Stimulated activated CD8-positive, alpha-beta memory T cell treated with anti-CD3 and anti-CD28 coated beads, Interleukin-12 subunit alpha, Interleukin-12 subunit beta, amount 100 ng/mL, for 24 hours (primary cell): ENCODE results near the gene DCAF16.

ENCODE experiments used
- DNase-seq: peaks from one replicate; pipeline ENCODE4 v3.0.0-alpha.2; 2020; ENCODE audit errors: extremely low read depth

Gene DCAF16

DNA sequence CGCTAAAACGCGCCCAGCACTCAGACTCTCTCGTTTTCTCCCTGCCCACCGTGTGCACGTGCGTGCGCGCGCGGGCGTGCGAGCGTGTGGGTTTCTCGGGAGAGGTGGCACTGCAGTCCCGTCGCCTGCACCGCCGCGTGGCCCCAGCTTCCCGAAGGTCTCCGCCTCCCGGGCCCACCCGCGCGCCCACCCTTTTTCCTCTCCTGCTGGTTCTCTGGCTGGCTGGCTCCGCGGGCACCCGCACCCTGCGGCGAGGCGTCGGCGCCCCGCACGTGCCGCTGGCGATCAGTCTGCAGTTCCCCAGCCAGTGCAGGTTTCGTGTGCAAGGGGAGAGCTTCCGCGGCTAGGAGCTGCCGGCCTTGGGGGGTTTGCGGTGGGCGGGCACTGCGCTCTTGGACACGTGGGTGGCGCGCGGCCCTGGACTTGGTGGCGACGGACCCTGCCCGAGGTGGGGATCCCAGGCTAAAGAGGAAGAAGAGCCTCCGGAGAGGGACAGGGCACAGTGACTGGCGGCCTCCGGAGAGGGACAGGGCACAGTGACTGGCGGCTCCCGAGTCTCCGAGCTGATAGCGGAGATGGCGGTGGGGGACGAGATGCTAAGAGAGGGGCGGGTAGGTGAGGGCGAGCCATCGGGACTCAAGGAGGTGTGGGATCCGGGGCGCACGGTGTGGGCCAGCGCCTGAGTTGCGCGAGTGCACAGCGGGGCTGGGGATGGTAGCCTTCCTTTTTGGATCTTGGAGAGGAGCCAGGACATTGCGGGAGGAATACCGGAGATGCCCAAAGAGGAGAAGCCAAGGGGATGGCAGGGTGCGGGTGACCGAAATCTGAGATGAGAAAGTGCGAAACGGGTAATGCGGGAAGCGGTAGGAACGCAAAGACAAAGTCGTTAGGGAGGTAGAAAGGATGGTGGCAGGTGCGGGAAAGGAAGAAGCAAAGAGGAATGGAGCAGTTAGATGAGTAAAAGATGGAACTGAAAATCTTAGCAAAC, 29.0 kb downstream of the DCAF16 start, which contains the start of gene FAM184B:
TSS of gene FAM184B (minus strand) at position 322 of the 988 bp plus-strand sequence. CDS start 322 bp downstream, outside the sequence.
- no peak for DNase-seq

DNA sequence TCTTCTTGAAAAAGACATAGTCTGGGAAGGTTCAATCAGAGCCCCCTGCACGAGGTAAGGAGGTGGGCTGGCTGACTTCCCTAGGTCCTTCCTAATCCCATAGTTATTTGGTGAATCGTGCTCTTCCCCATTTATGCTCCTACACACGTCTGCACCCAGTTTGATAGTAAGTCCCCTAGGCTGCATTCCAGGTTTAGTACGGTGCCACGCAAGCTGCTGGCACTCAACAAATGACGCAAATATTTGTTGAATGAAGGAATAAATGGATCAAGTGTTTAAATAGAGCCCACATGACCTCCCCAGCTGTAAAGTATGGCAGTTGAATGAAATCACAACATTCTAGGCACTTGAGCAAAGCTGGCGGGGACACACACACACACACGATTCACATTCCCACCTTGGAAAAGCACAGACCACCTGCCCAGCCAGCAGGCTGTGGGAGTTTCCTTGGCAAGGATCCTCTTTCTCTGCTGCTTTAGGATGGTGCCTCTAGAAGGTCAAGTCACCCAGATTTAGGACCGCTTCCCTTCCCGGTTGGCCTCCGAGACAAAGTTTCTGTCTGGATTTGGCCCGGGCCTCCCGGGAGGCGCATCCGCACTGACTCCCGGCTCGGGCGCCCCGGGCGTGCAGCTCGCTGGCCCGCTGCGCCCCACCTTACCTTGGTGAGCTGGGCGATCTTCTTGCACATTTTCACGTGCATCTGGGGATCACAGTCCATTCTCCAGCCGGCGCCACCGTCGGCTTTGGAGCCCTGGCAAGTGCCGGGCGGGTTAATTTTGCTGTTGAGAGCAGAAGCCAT, 29.9 kb downstream of the DCAF16 start:
- no peak for DNase-seq

DNA sequence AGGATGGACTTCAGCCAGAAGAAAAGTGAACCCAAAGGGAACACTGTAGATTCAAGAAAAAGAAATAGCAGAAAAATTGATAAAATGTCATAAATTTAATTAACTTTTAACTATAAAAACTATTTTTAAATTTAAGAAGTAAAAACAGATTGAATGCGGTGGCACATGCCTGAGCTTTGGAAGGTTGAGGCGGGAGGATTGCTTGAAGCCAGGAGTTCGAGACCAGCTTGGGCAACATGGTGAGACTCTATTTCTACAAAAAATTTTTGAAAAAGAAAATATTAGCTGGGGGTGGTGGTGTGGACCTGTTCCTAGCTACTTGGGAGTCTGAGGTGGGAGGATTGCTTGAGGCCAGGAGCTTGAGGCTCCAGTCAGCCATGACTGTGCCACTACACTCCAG, 32.1 kb downstream of the DCAF16 start:
- no peak for DNase-seq

DNA sequence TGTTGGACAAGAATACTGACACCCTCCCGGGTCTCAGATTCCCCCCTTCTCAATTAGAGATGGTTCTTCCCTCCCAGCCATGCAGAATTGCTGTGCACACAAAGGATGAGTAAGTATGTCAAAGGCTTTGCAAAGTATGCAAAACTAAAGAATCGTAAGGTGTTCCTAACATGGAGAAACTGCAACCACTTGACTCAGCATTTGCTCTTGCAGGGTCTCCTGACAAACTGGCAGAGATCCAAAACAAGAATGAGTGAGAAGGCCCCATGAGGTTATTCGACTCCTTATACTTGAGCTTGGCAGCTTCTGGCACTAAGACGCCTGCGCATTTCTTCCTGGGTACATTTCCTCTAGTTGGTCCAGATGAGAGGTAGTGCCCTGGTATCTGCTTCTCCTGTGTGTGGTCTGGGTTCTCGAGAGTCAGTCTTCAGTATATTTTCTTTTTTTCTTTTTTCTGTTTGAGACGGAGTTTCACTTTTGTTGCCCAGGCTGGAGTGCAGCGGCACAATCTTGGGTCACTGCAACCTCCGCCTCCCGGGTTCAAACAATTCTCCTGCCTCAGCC, 37.3 kb downstream of the DCAF16 start:
- DNase-seq: no peak

- DNase-seq: no peak
Observed at GRCh38 chr4:17771284-17771908, 39.2 kb downstream of the DCAF16 start.

DNA sequence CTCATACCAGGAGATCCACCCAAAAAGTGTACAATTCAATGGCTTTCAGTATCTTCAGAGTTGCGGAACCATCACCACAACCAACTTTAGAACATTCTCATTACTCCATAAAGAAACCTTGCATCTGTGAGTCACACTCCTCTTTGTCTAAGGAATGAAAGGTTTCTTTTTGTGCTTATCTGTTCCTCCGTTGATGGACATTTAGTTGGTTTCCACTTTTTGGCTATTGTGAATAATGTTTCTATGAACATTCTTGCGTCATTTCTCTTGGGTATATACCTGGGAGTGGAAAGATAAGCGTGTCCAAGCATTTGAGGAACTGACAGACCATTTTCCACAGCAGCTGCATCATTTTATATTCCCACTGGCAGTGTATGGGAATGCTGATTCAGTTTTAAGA, 39.7 kb downstream of the DCAF16 start:
- DNase-seq: no peak

DNA sequence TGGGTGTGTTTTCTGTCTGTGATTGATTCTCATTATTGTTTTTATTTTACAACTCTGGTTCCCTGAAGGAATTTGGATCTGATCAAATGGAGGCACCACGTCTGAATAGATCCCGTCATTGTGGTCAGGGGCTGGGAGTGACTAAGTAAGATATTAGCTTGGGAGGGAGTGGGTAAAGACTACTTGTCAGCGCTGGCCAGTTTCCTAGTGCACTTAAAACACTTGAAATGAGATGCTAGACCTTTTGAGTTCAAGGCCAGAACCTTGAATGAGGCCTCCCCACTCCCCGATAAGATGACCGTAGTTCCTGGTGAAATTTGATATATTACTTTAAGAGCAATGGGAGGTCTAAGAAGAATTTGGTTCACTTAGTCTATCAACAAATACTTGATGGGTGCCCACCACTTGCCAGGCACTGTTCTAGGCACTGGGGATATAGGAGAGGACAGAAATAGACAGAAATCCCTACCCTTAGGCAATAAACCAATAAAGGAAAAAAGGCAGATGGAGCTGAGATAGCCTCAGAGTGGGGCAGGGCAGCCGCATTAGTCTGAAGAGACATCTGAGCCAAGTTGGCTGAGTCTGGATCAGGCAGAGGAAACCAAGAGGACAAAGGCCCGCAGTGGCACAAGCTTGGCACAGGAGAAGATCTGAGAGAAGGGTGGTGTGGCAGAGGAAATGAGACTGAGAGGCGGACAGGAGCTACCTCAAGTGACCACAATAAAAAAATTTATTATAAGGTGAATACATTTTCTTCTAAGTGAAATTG, 41.0 kb downstream of the DCAF16 start:
- DNase-seq: no peak

GRCh38 chr4:17766826-17767458, 43.6 kb downstream of the DCAF16 start:
- DNase-seq: no peak

- DNase-seq: no peak
Observed at GRCh38 chr4:17765514-17766286, 44.9 kb downstream of the DCAF16 start.

GRCh38 chr4:17763931-17764330, 46.6 kb downstream of the DCAF16 start:
- DNase-seq: no peak

GRCh38 chr4:17763416-17763815, 47.1 kb downstream of the DCAF16 start:
- no peak for DNase-seq

DNA sequence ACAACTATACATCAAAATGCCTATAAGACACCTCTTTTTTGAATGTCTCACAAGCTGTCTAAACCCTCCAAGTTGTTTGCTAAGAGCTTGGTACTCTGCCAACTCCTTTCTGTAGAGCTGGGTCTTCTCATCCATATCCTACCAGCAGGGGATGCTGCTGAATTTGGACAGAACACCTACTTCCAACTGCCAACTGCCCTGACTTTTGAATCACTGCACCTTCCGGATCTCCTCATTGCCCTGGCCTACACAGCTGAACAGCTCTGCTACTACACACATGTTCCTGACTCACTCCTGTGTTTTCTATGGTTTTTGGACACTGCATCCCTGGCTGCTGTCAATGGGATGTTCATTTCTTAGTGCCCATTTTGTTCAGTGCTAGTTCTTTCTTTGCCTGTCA, 47.8 kb downstream of the DCAF16 start:
- DNase-seq: no peak

DNA sequence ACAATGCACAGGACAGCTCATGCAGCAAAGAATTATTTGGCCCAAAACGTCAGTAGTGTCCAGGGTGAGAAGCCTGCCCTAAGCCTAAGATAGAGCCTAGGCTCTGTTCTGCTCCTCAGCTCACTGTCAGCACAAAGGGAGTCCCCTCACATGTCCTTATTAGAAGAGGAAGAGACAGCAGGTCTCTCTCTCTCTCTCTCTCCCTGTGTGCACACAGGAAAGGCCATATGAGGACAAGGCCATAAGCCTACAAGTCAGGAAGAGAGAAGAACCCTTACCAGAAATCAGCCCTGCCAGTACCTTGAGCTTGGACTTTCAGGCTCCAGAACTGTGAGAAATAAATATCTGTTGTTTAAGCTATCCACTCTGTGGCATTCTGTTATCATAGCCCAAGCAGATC, 49.5 kb downstream of the DCAF16 start:
- no peak for DNase-seq

DNA sequence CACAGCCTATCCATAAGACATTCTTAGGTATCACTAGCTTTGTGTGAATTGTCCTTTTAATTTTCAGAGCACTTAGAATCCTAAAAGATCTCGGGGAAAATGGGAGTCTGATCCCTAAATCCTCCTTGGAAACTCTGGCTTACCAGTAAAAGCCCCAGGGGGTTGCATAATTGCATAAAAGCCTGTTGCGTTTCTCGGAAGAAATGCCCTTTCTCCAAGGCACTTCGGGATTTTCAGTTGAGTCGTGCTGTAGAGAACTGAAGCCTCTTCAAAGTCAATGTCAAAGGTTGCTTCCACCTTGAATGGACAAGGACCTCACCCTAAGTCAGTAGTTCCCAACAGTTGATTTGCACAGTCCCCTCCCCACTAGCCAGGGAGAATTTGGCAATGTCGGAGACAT, 49.9 kb downstream of the DCAF16 start:
- DNase-seq: no peak

GRCh38 chr4:17758485-17758884, 52.1 kb downstream of the DCAF16 start:
- DNase-seq: no peak

GRCh38 chr4:17757621-17758020, 52.9 kb downstream of the DCAF16 start:
- DNase-seq: no peak

DNA sequence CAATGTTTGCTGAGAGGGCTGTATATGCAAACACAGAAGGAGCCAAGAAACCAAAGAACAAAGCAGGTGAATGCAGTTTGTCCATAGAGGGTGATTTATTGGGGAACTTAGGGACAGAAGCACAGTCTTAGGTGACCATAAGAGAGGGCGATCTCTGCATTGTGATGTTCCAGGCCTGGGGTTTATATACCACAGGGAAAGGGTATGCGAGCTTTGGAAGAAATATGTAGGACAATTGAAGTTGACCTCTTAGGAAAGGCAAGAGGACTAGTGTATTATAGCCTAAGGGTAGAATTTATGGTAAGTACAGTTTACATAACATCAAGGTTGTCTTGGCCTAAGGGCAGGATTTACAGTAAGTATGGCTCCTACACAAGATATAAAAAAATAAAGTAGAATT, 56.9 kb downstream of the DCAF16 start:
- DNase-seq: no peak
